ENCODE results near the gene UBE3A.

The UBE3A gene

DNA sequence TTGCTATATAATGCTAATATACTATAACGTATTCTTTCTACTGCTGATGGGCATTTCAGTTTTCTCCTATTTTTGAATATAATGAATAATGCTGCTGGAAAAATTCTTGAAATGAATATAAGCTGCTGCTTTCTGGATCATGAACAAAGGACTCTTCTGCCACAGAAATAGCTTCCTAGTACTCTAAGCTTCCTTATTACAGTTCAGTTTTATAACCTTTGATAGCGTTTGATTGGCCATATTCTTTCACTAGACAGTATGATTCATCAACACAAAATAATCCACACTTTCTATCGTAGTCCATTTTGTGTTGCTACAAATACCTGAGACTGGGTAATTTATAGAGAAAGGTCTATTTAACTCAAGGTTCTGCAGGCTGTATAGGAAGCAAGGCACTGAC is 16.4 kb upstream of the UBE3A start:
- no peak for TF ChIP-seq TAF1 (IDR thresholded peaks at IDR 0.05; ENCODE audit: borderline replicate concordance, insufficient read depth, low read length)
- TF ChIP-seq REST (IDR thresholded peaks at IDR 0.05; ENCODE audit: insufficient read depth in 1 of 2, low read depth in 2 of 2, low read length in 2 of 2), result no peak
- no peak for TF ChIP-seq SIN3A (IDR thresholded peaks at IDR 0.05; ENCODE audit: borderline replicate concordance, insufficient read depth, low read length)
- no peak for TF ChIP-seq POLR2AphosphoS5 (IDR thresholded peaks at IDR 0.05; ENCODE audit: low read depth, low read length)
- TF ChIP-seq FOXP2 (optimal IDR thresholded peaks at IDR 0.05; ENCODE audit: borderline replicate concordance, extremely low read depth, extremely low read length, insufficient read depth), result no peak

DNA sequence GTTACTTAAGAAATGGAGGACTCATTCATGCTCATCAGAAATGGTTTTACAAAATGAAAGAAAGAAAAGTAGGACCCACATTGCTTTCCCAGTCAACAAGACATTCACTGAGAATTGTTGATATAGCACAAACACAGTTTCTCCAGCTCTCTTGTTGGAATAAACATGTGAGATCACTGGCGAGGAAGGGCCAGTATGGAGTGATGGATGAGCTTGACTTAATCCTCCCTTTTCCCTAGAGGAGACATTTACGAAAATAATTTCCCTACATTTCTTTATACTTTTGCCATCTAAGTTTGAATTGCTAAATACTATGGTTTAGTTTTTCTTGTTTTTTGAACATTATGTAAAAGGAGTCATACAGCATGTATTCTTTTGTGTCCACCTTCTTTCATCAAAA is 15.9 kb upstream of the UBE3A start:
- TF ChIP-seq REST (IDR thresholded peaks at IDR 0.05; ENCODE audit: insufficient read depth in 1 of 2, low read depth in 2 of 2, low read length in 2 of 2), result no peak
- no peak for TF ChIP-seq TAF1 (IDR thresholded peaks at IDR 0.05; ENCODE audit: borderline replicate concordance, insufficient read depth, low read length)
- no peak for TF ChIP-seq SIN3A (IDR thresholded peaks at IDR 0.05; ENCODE audit: borderline replicate concordance, insufficient read depth, low read length)
- TF ChIP-seq POLR2AphosphoS5 (IDR thresholded peaks at IDR 0.05; ENCODE audit: low read depth, low read length), result no peak
- TF ChIP-seq FOXP2 (optimal IDR thresholded peaks at IDR 0.05; ENCODE audit: borderline replicate concordance, extremely low read depth, extremely low read length, insufficient read depth), result no peak

- TF ChIP-seq FOXP2 (optimal IDR thresholded peaks at IDR 0.05; ENCODE audit: borderline replicate concordance, extremely low read depth, extremely low read length, insufficient read depth) (no peak), POLR2AphosphoS5 (IDR thresholded peaks at IDR 0.05; ENCODE audit: low read depth, low read length) (no peak), TAF1 (IDR thresholded peaks at IDR 0.05; ENCODE audit: borderline replicate concordance, insufficient read depth, low read length) (no peak), SIN3A (IDR thresholded peaks at IDR 0.05; ENCODE audit: borderline replicate concordance, insufficient read depth, low read length) (no peak), REST (IDR thresholded peaks at IDR 0.05; ENCODE audit: insufficient read depth in 1 of 2, low read depth in 2 of 2, low read length in 2 of 2) (no peak)
Measured at GRCh38 chr15:25451501-25451900, 12.7 kb upstream of the UBE3A start.

DNA sequence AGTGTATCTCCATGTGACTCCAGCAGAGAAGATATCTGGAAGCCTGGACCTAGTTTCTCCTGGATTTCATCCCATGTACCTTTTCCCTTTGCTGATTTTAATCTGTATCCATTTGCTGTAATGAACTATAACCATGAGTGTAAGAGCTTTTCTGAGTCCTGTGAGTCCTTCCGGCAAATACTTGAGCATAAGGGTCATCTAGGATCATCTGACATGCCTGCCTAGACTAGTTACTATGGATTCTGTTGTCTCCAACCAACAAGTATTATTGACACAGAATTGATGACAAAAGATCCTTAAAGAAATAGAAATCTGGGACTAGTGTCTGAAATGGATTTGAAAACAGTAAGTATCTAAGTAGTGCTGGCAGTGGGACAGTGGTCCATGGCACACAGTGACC is 11.3 kb upstream of the UBE3A start:
- no peak for TF ChIP-seq POLR2AphosphoS5 (IDR thresholded peaks at IDR 0.05; ENCODE audit: low read depth, low read length)

- TF ChIP-seq REST (IDR thresholded peaks at IDR 0.05; ENCODE audit: insufficient read depth in 1 of 2, low read depth in 2 of 2, low read length in 2 of 2), result no peak
- no peak for TF ChIP-seq FOXP2 (optimal IDR thresholded peaks at IDR 0.05; ENCODE audit: borderline replicate concordance, extremely low read depth, extremely low read length, insufficient read depth)
- no peak for TF ChIP-seq POLR2AphosphoS5 (IDR thresholded peaks at IDR 0.05; ENCODE audit: low read depth, low read length)
- no peak for TF ChIP-seq SIN3A (IDR thresholded peaks at IDR 0.05; ENCODE audit: borderline replicate concordance, insufficient read depth, low read length)
- TF ChIP-seq TAF1 (IDR thresholded peaks at IDR 0.05; ENCODE audit: borderline replicate concordance, insufficient read depth, low read length), result no peak
Measured at GRCh38 chr15:25446076-25446475, 7.3 kb upstream of the UBE3A start.

Data from PFSK-1 (cell line).